ENCODE results near the gene PCDHB13.
A peak's percentile ranks its signal among the peaks of the same experiment; 100 is the strongest.
"Not testable (repeated sequence)": the region's sequence is repeated elsewhere in the genome, so short reads cannot be mapped to it uniquely, and the experiment has no call there.

Gene PCDHB13

GRCh38 chr5:141208478-141208877 is 5.2 kb upstream of the PCDHB13 start, which contains the start of gene PCDHB12:
Gene PCDHB12 (plus strand): TSS chr5:141208719. CDS start chr5:141208908, 189 bp downstream.
- DNase-seq: no peak

- DNase-seq: not testable (repeated sequence)
Observed at GRCh38 chr5:141210281-141210680, 3.4 kb upstream of the PCDHB13 start.

GRCh38 chr5:141210849-141211248 is 2.9 kb upstream of the PCDHB13 start:
- not testable (repeated sequence) for DNase-seq

- DNase-seq: not testable (repeated sequence)
Observed at GRCh38 chr5:141214583-141214982, 864 bp downstream of the PCDHB13 start.

GRCh38 chr5:141215504-141215903 is 1.8 kb downstream of the PCDHB13 start:
- DNase-seq: not testable (repeated sequence)

GRCh38 chr5:141216035-141216434 is 2.3 kb downstream of the PCDHB13 start:
- DNase-seq: not testable (repeated sequence)

- DNase-seq: no peak
Observed at GRCh38 chr5:141223112-141223783, 9.5 kb downstream of the PCDHB13 start, which contains the start of gene PCDHB14. Gene PCDHB14 (plus strand): TSS chr5:141223343. CDS start chr5:141223506, 163 bp downstream.

GRCh38 chr5:141224844-141225243 is 11.1 kb downstream of the PCDHB13 start:
- not testable (repeated sequence) for DNase-seq

GRCh38 chr5:141225421-141225820 is 11.7 kb downstream of the PCDHB13 start:
- DNase-seq: not testable (repeated sequence)

GRCh38 chr5:141234109-141234667 is 20.5 kb downstream of the PCDHB13 start:
- no peak for DNase-seq

- not testable (repeated sequence) for DNase-seq
Observed at GRCh38 chr5:141235922-141236321, 22.2 kb downstream of the PCDHB13 start.

GRCh38 chr5:141236516-141237313 is 23.0 kb downstream of the PCDHB13 start:
- DNase-seq: no peak

- no peak for DNase-seq
Observed at GRCh38 chr5:141241496-141241895, 27.8 kb downstream of the PCDHB13 start.

GRCh38 chr5:141245250-141245717 is 31.6 kb downstream of the PCDHB13 start, which contains the start of gene PCDHB15:
Gene PCDHB15 (plus strand): TSS chr5:141245395. CDS start chr5:141245579, 184 bp downstream.
- peak; percentile 14 for DNase-seq

- not testable (repeated sequence) for DNase-seq
Observed at GRCh38 chr5:141246971-141247370, 33.3 kb downstream of the PCDHB13 start.

GRCh38 chr5:141247434-141247833 is 33.7 kb downstream of the PCDHB13 start:
- not testable (repeated sequence) for DNase-seq

- DNase-seq: no peak
Observed at GRCh38 chr5:141250576-141250975, 36.9 kb downstream of the PCDHB13 start.

GRCh38 chr5:141258464-141258863 is 44.7 kb downstream of the PCDHB13 start:
- no peak for DNase-seq

- no peak for DNase-seq
Observed at GRCh38 chr5:141258948-141259347, 45.2 kb downstream of the PCDHB13 start.

- no peak for DNase-seq
Observed at GRCh38 chr5:141260458-141261237, 46.9 kb downstream of the PCDHB13 start.

GRCh38 chr5:141261238-141261546 is 47.5 kb downstream of the PCDHB13 start:
- no peak for DNase-seq

Data from CD4-positive, alpha-beta T cell treated with Interleukin-6 for 4 hours (primary cell).